ENCODE data around the gene ANKRD40CL.
"Not testable (repeated sequence)": the region's sequence is repeated elsewhere in the genome, so short reads cannot be mapped to it uniquely, and the experiment has no call there.

Gene ANKRD40CL, protein sequence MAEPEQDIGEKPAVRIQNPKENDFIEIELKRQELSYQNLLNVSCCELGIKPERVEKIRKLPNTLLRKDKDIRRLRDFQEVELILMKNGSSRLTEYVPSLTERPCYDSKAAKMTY

DNA sequence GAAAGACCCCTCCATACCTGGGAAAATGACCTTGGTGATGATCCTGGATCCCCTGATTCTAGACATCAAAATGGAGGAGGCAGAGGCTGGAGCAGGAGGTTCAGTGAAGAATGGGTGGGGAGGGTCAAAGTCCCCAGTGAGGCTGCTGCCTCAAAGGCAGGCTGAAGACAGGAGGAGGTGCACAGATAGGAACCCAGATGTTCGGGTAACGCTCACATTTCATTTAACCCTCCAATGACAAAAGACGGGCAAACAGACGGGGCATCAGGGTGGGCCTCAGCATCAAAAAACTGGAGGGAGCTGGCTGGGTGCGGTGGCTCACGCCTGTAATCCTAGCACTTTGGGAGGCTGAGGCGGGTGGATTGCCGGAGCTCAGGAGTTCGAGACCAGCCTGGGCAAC lies at the start of gene ANKRD40CL:
Gene ANKRD40CL, minus strand, starts transcription at position 73 of the 400 bp plus-strand sequence. CDS start 605 bp downstream, outside the sequence.
- Histone ChIP-seq H3K27ac (ENCODE audit: low read length) (no peak within 1 kb of the TSS), H3K4me1 (ENCODE audit: insufficient read depth, low read length) (peaks cover 10% of the 10 kb centered on the region), H3K4me3 (ENCODE audit: low read length) (no peak within 1 kb of the TSS), H3K36me3 (ENCODE audit: insufficient read depth, low read depth, low read length) (no peaks in the 10 kb centered on the region), H3K9me3 (ENCODE audit: insufficient read depth, low read depth, low read length) (no peaks in the 10 kb centered on the region), H3K27me3 (ENCODE audit: insufficient read depth, low read length) (no peaks in the 10 kb centered on the region), H3K9ac (ENCODE audit: low read depth, low read length) (no peak within 1 kb of the TSS)

GRCh38 chr17:50816271-50816670 lies 49.0 kb upstream of the ANKRD40CL start:
- H3K36me3 ChIP-seq (ENCODE audit: insufficient read depth, low read depth, low read length) = no peaks in the 10 kb centered on the region
- H3K27me3 ChIP-seq (ENCODE audit: insufficient read depth, low read length) = no peaks in the 10 kb centered on the region
- H3K9ac ChIP-seq (ENCODE audit: low read depth, low read length) = no peak overlapping the region
- H3K9me3 ChIP-seq (ENCODE audit: insufficient read depth, low read depth, low read length) = no peaks in the 10 kb centered on the region
- H3K4me1 ChIP-seq (ENCODE audit: insufficient read depth, low read length) = no peaks in the 10 kb centered on the region
- no peak overlapping the region for H3K4me3 ChIP-seq (ENCODE audit: low read length)
- no peak overlapping the region for H3K27ac ChIP-seq (ENCODE audit: low read length)

- H3K9me3 ChIP-seq (ENCODE audit: insufficient read depth, low read depth, low read length) = no peaks in the 10 kb centered on the region
- no peaks in the 10 kb centered on the region for H3K36me3 ChIP-seq (ENCODE audit: insufficient read depth, low read depth, low read length)
- H3K9ac ChIP-seq (ENCODE audit: low read depth, low read length) = no peak overlapping the region
Measured at GRCh38 chr17:50815400-50815799, 48.1 kb upstream of the ANKRD40CL start.

DNA sequence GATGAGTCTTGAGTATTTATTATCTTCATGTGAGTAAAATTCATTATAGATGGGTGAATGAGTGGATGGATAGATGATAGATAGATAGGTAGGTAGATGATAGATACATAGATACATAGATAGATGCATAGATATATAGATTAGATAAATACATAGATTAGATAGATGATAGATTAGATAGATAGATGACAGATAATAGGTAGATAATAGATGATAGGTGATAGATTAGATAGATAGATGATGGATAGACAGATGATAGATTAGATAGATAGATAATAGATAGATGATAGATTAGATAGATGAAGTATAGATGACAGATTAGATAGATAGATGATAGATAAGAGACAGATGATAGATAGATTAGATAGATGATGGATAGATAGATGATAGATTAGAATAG lies 46.3 kb upstream of the ANKRD40CL start:
- Histone ChIP-seq H3K9ac (ENCODE audit: low read depth, low read length) (no peak overlapping the region), H3K36me3 (ENCODE audit: insufficient read depth, low read depth, low read length) (no peaks in the 10 kb centered on the region), H3K27ac (ENCODE audit: low read length) (no peak overlapping the region), H3K4me3 (ENCODE audit: low read length) (no peak overlapping the region), H3K27me3 (ENCODE audit: insufficient read depth, low read length) (no peaks in the 10 kb centered on the region), H3K9me3 (ENCODE audit: insufficient read depth, low read depth, low read length) (no peaks in the 10 kb centered on the region), H3K4me1 (ENCODE audit: insufficient read depth, low read length) (no peaks in the 10 kb centered on the region)

More at GRCh38 chr17:50815400-50815799, 48.1 kb upstream of the ANKRD40CL start:
- Histone ChIP-seq H3K27ac (ENCODE audit: low read length) (no peak overlapping the region), H3K27me3 (ENCODE audit: insufficient read depth, low read length) (no peaks in the 10 kb centered on the region), H3K4me1 (ENCODE audit: insufficient read depth, low read length) (no peaks in the 10 kb centered on the region), H3K4me3 (ENCODE audit: low read length) (no peak overlapping the region)

- Histone ChIP-seq H3K27ac (ENCODE audit: low read length) (no peak overlapping the region), H3K4me1 (ENCODE audit: insufficient read depth, low read length) (no peaks in the 10 kb centered on the region), H3K4me3 (ENCODE audit: low read length) (no peak overlapping the region), H3K36me3 (ENCODE audit: insufficient read depth, low read depth, low read length) (no peaks in the 10 kb centered on the region), H3K9me3 (ENCODE audit: insufficient read depth, low read depth, low read length) (no peaks in the 10 kb centered on the region), H3K9ac (ENCODE audit: low read depth, low read length) (no peak overlapping the region), H3K27me3 (ENCODE audit: insufficient read depth, low read length) (no peaks in the 10 kb centered on the region)
Measured at GRCh38 chr17:50808888-50809287, 41.6 kb upstream of the ANKRD40CL start.

- no peak overlapping the region for H3K9ac ChIP-seq (ENCODE audit: low read depth, low read length)
Measured at GRCh38 chr17:50808413-50808812, 41.1 kb upstream of the ANKRD40CL start.

GRCh38 chr17:50807675-50808074 lies 40.4 kb upstream of the ANKRD40CL start:
- Histone ChIP-seq H3K27ac (ENCODE audit: low read length) (no peak overlapping the region), H3K9me3 (ENCODE audit: insufficient read depth, low read depth, low read length) (no peaks in the 10 kb centered on the region), H3K27me3 (ENCODE audit: insufficient read depth, low read length) (no peaks in the 10 kb centered on the region), H3K36me3 (ENCODE audit: insufficient read depth, low read depth, low read length) (no peaks in the 10 kb centered on the region), H3K4me3 (ENCODE audit: low read length) (no peak overlapping the region), H3K9ac (ENCODE audit: low read depth, low read length) (no peak overlapping the region), H3K4me1 (ENCODE audit: insufficient read depth, low read length) (no peaks in the 10 kb centered on the region)

More at GRCh38 chr17:50808413-50808812, 41.1 kb upstream of the ANKRD40CL start:
- H3K27me3 ChIP-seq (ENCODE audit: insufficient read depth, low read length) = no peaks in the 10 kb centered on the region
- no peaks in the 10 kb centered on the region for H3K9me3 ChIP-seq (ENCODE audit: insufficient read depth, low read depth, low read length)
- no peak overlapping the region for H3K4me3 ChIP-seq (ENCODE audit: low read length)
- H3K27ac ChIP-seq (ENCODE audit: low read length) = no peak overlapping the region
- H3K36me3 ChIP-seq (ENCODE audit: insufficient read depth, low read depth, low read length) = no peaks in the 10 kb centered on the region
- no peaks in the 10 kb centered on the region for H3K4me1 ChIP-seq (ENCODE audit: insufficient read depth, low read length)

DNA sequence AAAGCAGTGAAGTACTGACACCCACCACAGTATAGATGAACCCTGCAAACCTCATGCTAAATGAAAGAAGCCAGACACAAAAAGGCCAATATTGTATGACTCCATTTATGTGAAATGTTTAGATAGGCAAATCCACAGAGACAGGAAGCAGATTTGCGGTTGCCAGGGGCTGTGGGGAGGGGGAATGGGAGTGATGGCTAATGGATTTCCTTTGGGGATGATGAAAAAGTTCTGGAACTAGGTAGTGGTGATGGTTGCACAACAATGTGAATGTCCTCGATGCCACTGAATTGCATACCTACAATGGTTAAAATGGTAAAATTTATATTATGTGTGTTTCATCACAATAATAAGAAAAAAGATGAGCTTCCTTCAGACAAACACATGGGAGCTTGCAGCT lies 39.7 kb upstream of the ANKRD40CL start:
- no peak overlapping the region for H3K27ac ChIP-seq (ENCODE audit: low read length)
- H3K9ac ChIP-seq (ENCODE audit: low read depth, low read length) = no peak overlapping the region
- H3K27me3 ChIP-seq (ENCODE audit: insufficient read depth, low read length) = no peaks in the 10 kb centered on the region
- H3K9me3 ChIP-seq (ENCODE audit: insufficient read depth, low read depth, low read length) = no peaks in the 10 kb centered on the region
- no peak overlapping the region for H3K4me3 ChIP-seq (ENCODE audit: low read length)
- no peaks in the 10 kb centered on the region for H3K4me1 ChIP-seq (ENCODE audit: insufficient read depth, low read length)
- no peaks in the 10 kb centered on the region for H3K36me3 ChIP-seq (ENCODE audit: insufficient read depth, low read depth, low read length)

- Histone ChIP-seq H3K9ac (ENCODE audit: low read depth, low read length) (no peak overlapping the region), H3K27ac (ENCODE audit: low read length) (no peak overlapping the region), H3K27me3 (ENCODE audit: insufficient read depth, low read length) (no peaks in the 10 kb centered on the region), H3K4me1 (ENCODE audit: insufficient read depth, low read length) (no peaks in the 10 kb centered on the region), H3K4me3 (ENCODE audit: low read length) (no peak overlapping the region), H3K9me3 (ENCODE audit: insufficient read depth, low read depth, low read length) (no peaks in the 10 kb centered on the region), H3K36me3 (ENCODE audit: insufficient read depth, low read depth, low read length) (no peaks in the 10 kb centered on the region)
Measured at GRCh38 chr17:50806141-50806643, 38.9 kb upstream of the ANKRD40CL start.

GRCh38 chr17:50805486-50805885 lies 38.2 kb upstream of the ANKRD40CL start:
- no peak overlapping the region for H3K27ac ChIP-seq (ENCODE audit: low read length)
- H3K36me3 ChIP-seq (ENCODE audit: insufficient read depth, low read depth, low read length) = no peaks in the 10 kb centered on the region
- no peak overlapping the region for H3K9ac ChIP-seq (ENCODE audit: low read depth, low read length)
- no peaks in the 10 kb centered on the region for H3K9me3 ChIP-seq (ENCODE audit: insufficient read depth, low read depth, low read length)
- no peaks in the 10 kb centered on the region for H3K27me3 ChIP-seq (ENCODE audit: insufficient read depth, low read length)
- no peak overlapping the region for H3K4me3 ChIP-seq (ENCODE audit: low read length)
- no peaks in the 10 kb centered on the region for H3K4me1 ChIP-seq (ENCODE audit: insufficient read depth, low read length)

DNA sequence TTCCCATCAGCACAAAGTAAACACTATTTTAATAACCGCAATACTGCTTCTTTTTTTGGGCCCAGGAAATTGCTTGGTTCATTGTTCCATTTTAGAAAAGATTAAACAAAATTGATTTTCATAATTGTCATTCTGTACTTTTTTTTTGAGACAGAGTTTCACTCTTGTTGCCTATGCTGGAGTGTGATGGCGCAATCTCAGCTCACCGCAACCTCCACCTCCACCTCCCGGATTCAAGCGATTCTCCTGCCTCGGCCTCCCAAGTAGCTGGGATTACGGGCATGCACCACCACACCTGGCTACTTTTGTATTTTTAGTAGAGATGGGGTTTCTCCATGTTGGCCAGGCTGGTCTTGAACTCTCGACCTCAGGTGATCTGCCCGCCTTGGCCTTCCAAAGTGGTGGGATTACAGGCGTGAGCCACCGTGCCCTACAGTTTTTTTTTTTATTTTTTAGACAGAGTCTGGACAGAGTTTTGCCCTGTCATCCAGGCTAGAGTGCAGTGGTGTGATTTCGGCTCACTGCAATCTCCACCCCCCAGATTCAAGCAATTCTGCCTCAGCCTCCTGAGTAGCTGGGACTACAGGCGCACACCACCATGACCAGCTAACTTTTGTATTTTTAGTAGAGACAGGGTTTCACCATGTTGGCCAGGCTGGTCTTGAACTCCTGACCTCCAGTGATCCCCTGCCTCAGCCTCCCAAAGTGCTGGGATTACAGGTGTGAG lies 37.6 kb upstream of the ANKRD40CL start:
- not testable (repeated sequence) for H3K4me3 ChIP-seq (ENCODE audit: low read length); H3K27ac ChIP-seq (ENCODE audit: low read length); H3K9ac ChIP-seq (ENCODE audit: low read depth, low read length); H3K4me1 ChIP-seq (ENCODE audit: insufficient read depth, low read length); H3K36me3 ChIP-seq (ENCODE audit: insufficient read depth, low read depth, low read length); H3K9me3 ChIP-seq (ENCODE audit: insufficient read depth, low read depth, low read length); H3K27me3 ChIP-seq (ENCODE audit: insufficient read depth, low read length)

- no peaks in the 10 kb centered on the region for H3K9me3 ChIP-seq (ENCODE audit: insufficient read depth, low read depth, low read length)
- H3K36me3 ChIP-seq (ENCODE audit: insufficient read depth, low read depth, low read length) = no peaks in the 10 kb centered on the region
- no peak overlapping the region for H3K9ac ChIP-seq (ENCODE audit: low read depth, low read length)
- H3K27ac ChIP-seq (ENCODE audit: low read length) = no peak overlapping the region
- no peak overlapping the region for H3K4me3 ChIP-seq (ENCODE audit: low read length)
- H3K4me1 ChIP-seq (ENCODE audit: insufficient read depth, low read length) = no peaks in the 10 kb centered on the region
- no peaks in the 10 kb centered on the region for H3K27me3 ChIP-seq (ENCODE audit: insufficient read depth, low read length)
Measured at GRCh38 chr17:50803676-50804075, 36.4 kb upstream of the ANKRD40CL start.
